DMS114 treated with DMSO at 0.1 percent for 48 hours (cell line): ENCODE measurements around the gene GRPEL1.

Experiments
- DNase-seq: peaks from one replicate; lab custom pipeline; 2025; ENCODE audit not compliant: unreplicated experiment; lab: John Stamatoyannopoulos, UW

GRPEL1 gene

DNA sequence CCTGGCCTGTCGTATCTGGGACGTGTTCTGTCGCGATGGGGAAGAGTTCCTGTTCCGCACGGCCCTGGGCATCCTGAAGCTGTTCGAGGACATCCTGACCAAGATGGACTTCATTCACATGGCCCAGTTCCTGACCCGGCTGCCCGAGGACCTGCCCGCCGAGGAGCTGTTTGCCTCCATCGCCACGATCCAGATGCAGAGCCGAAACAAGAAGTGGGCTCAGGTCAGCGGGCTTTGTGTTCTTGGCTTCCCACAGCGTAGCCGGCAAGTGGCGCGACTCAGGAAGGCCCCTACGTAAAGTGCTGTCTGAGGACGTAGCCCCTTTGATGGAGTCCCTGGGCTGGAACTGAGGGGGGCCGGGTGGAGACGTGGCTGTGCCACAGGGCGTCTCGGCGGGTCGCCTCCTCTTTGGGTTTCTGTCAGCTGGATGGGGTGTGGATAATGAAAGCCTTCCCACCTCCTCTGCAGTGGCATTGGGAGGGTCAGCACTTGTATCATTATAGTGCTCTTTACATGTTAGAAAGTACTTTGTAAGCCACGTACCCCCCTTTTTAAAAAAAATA lies 42.7 kb downstream of the GRPEL1 start:
- DNase-seq, result no peak

DNA sequence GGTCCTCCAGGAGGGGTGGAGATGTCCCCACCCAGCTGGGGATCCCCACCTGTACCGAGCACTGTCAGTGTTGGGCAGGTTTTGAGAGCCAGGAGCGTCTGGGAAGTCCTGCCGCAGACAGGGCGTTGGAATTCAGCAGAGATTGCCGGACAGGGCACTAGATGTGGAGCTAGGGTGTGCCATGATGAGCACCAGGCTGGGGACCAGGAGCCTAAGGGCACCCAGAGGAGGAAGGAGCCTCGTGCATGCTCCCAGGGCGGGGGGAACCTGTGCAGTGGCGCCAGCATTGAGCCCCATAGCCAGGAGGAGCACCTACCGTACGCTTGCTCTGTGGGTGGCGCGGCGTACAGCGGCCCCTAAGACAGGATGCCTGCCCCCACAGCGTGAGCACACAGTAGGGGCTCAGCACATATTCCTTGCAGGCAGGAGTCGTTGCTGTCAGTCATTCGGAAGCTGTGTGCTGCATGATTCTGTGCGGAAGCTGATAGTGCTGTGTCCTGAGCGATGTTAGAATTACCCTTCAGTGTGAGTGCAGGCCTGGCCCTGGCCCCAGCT lies 43.5 kb downstream of the GRPEL1 start:
- DNase-seq, result no peak

DNA sequence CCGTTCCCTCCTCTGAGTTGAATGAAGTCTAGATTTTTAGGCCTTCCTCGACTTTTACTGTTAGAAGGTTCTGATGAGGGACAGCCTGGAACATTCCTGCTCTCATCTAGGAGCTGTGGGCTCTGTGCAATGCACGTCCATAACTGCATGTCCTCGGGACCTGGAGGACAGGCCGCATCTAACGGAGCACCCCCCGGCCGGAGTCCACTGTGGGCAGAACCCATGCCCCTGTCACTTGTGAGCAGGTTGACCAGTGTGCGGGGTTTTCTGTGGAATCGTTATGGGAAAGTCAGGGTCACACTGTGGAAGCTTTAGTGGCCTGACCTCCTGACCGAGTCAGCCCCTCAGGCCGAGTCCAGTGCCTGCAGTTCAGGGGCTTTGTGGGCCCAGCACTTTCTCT lies 44.0 kb downstream of the GRPEL1 start:
- DNase-seq, result no peak

DNA sequence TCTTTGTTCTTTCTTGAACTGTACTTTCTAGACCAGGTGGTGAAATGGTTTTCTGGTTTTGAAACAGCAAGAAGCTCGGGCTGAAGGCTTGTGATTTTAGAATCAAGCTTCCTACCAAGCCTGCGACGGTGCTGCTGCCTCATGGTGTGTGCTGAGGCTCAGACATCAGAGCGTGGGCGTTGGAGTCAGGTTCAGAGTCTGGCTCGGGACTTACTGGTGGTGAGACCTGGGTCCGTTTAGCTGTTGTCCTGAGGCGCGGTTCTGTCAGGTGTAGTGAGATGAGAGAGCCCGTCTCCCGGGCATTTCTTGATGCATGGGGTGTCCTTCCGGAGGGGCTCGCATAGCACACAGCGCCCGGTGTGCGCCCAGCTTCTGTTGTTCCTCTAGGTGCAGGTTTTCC lies 44.4 kb downstream of the GRPEL1 start:
- DNase-seq, result no peak

DNA sequence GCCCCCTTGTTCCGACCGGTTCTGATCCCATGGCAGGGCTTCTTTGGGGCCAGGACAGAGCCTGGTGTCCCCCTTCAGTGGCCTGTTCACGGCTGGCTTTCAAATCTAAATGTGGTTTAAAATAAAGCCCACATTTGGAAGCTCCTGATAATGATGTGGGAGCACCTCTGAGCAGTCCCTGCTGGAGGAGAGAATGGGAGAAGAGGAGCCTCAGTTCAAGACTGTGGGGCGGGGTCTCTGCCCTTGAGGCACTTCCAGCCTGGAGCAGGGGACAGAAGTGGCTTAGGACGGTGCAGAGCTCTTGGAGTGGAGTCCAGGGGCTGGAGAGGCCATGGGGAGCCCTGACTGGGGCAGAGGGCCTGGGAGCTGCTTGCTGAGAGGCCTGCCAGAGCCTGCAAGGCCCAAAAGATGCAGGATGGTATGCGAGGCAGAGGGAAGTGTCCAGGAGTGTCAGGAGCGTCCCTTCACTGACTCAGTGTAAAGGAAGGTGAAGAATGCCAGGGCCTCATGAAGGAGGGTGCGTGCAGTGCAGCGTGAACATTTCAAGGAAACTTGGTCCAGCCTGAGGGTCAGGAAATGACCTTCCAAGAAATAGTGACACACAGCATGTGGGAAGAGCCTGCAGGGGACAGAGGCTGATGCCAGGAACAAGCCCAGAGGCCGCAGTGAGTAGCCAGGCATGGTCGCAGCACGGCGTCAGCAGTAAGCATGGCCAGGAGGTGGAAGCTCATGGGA lies 45.8 kb downstream of the GRPEL1 start:
- no peak for DNase-seq

DNA sequence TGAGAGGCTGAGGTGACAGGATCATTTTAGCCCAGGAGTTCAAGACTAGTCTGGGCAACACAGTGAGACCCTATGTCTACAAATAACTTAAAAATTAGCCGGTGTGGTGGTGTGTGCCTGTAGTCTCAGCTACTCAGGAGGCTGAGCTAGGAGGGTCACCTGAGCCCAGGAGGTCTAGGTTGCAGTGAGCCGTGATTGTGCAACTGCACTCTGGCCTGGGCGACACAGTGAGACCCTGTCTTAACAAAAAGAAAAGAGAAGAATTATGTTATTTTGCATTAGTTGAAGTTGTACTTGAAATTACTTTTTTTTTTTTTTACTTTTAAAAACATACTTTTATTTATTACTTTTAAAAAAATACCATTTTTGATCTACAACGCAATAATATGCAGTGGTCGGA lies 46.5 kb downstream of the GRPEL1 start:
- DNase-seq, result no peak

DNA sequence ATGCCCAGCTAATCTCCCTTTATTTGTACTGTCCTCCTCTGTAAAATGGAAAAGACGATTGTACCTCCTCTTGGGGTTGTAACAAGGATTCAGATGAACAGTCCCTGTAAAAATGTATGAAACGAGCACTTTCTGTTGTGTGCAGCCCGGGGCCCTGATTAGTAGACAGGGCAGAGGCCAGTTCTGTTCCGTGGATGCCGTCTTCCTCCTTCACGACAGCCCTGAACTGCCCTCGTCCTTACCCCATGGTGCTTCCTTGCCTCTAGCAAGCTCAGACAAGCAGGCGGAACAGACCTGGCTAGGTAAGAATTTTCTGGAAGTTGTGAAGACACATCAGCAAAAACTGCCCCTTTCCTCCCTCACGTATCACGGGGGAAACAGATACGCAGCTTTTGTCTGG lies 47.0 kb downstream of the GRPEL1 start:
- DNase-seq, result no peak

DNA sequence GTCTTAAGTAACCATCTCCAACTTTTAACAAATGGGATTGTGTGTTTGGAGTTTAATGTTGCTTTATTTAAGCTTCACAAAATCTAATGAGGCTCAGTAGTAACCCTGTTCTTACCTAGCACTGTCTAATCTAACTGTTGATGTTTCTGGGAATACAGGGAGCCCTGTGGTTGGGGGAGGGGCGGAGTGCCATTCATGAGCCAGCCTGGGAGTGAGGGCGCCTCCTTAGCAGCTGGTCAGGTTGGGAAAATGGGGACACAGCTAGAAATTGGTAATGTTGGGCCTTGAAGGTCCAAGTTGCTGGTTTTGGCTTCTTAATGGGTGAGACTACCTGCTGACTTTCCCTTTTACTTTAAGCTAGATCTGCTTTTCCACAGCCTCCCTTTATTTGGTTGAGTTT lies 47.6 kb downstream of the GRPEL1 start:
- DNase-seq, result no peak

DNA sequence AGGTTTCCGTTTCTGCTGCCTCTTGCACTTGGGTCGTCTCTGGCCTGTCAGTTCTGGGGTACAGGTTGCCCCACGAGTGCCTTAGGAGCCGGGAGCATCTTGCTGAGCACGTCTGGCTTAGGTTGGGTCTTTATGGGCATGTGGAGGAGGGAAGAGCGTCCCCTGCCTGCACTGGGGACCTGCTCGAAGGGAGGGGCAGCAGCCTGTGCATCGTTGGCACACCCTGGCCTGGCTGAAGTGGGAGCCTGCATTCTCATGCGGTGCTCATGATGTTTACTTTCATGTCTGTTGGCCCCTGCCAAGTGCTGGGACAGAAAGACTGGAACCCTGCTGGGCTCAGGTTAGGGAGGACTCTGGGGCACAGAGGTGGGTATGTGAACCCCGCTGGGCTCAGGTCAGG lies 48.5 kb downstream of the GRPEL1 start:
- DNase-seq, result no peak

DNA sequence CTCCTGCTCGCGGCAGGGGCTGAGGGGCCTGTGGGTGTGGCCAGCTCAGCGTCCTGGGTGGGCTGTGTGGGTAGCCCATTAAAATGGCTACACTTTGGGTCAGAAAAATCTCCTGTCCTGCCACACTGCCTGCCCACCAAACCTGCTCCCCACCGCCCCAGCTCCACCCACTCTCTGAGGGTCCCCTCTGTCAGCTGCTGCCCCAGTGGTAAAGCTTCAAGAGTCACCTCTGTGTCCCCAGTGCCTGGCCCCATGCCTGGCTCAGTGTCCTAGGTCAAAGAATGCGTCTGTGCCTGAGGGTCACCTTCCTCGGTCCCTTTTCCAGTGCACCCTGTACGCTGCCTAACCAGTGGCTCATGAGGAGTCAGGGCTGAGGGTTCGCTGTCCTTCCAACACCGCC lies 49.6 kb downstream of the GRPEL1 start:
- DNase-seq, result no peak

DNA sequence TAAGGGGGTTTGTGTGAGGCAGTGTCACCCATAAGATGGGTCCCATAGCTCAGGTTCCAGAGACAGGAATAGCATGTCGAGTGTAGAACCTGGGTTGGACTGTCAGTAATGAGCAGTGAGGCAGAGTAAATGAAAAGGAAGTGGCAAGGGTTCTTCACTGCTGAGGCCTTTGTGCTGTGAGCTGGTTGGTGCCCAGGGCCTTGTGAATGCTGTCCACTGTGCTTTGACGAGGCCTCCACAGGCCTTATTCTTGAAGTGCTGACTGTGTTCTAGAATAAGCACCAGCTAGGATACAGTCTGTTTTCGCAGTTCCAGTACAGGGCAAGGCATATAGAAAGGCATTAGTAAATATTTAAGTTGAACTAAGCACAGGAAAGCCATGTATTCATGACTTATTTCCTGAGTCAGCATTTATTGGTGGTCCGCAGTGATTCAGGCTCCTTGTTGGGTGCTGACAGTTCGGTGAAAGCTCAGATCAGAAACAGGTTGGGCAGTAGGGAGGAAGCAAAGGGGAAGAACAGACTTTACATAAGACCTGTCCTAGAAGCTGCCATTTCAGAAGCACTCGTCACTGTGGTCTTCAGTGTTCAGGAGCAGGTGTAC lies 50.3 kb downstream of the GRPEL1 start:
- no peak for DNase-seq

DNA sequence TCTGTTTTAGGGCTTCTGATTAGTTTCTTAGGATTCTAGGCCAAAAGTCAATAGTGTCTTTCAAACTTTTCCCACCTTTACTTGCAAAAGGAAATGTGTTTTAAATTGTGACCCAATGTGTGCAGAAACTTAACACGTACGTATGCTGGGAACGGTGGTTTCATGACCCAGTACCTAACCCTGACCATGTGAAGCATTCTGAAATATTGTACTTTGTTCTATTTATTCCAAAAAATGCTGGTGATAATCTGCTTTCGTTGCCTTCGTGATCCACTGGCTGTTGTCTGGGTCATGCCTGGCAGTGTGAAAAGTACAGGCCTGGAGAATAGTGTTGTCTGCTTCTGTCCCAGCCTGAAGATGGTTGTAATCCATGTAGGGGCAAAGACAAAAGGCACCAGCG lies 51.4 kb downstream of the GRPEL1 start:
- DNase-seq, result no peak

DNA sequence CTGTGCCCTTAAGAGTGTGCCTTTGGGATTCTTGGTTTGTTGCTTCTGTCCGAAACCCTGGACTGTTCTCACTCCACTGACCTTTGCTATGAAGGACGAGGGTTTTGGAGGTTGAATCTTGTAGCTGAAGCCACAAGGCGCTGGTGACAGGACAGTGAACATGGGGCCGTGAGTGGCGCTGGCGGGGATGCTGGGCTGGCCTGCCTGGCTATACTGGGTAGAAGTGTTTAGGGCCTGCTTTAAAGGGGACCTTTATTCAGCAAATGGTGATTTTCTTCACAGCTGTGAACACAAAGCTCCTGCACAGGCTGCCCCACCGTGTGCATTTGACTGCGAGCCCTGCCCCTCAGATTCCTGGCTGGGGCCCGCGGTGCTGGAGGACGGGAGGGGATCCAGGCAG lies 51.8 kb downstream of the GRPEL1 start:
- no peak for DNase-seq

DNA sequence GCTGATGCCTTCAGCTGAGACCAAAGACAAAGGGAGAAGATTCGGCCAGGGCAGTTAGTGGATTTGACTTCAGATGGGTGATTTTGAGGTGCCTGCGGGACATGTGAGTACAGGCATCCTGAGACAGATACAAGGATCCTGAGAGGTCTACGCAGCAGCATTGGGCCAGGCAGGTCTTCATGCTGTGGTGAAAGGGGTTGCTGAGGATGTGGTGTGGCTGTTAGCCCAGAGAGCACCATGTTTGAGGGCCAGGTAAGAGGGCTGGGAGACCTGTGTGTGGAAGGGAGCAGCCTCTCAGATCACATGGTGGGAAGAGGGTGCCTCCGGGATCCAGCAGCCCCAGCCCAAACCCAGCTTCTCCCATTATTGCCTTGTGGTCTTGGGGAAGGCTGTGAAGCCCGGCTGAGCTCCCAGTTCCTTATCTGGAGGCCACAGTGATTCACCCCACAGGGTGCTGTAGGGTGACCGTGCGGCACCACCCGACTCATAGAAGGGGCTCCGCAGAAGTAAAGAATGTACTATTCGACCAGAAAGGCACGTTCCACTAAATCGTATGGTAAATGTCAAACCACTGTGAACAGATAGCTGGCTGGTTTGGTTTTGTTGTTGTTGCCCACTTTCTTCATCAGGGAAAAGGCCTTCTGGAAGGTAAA lies 52.4 kb downstream of the GRPEL1 start:
- DNase-seq, result no peak

DNA sequence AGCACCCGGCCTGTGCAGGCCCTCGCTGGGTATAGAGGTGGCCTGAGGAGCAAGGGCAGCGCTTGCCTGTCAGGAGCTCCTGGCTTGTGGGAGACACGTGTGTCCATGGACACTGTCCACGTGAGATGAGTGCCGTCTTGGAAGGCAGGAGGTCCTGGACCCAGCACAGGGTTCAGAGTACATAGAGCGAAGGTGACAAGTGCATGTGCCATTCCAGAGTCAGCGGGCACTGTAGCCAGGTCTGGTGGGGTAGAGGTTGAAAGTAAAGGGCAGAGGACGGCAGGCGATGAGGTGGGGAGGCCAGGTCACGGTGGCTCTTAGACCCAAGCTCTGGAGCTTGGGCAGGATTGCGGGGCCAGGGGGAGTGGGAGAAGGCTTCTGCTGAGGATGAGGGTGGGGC lies 53.0 kb downstream of the GRPEL1 start:
- no peak for DNase-seq

DNA sequence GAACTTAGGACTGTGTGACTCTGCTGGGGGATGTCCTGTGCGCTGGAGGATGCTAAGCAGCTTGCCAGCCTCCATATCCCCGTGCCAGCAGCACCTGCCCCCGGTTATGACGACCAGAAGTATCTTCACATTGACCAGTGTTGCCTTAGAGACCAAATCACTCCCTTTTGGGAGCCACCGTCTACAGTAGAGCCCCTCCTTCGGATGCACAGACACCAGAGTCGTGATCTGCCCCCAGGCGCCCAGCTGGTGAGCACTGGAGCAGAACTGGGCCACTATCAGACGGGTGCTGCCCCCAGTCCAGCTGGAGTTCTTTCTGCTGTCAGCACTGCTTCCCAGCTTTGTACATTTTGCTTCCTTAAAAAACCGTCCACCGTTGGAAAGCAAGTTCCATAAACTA lies 54.7 kb downstream of the GRPEL1 start:
- DNase-seq, result no peak

DNA sequence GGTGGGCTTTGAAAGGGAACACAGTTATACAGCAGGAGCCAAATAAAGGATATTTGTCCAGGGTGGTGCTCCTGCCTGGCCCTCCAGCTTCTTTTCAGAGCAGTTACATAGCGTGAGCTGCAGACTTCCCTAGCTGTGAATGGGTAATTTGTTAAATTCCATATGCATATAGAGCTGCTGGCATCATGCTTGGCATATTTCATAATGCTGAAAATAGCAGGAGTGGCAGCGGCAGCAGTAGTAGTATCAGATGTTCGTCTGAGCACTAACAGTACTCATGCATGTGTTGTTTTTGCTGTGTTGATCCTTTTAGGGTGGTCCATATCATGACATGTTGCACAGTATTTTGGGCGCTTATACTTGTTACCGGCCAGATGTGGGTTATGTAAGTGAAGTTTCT lies 58.3 kb downstream of the GRPEL1 start:
- DNase-seq, result no peak
